HuH-7.5 (cell line): Measurements from ENCODE around the gene ATP6V0E1.

Source experiments
- DNase-seq: peaks from one replicate; pipeline ENCODE4 v3.0.0; 2011; ENCODE audit warnings: low spot score

The ATP6V0E1 gene

DNA sequence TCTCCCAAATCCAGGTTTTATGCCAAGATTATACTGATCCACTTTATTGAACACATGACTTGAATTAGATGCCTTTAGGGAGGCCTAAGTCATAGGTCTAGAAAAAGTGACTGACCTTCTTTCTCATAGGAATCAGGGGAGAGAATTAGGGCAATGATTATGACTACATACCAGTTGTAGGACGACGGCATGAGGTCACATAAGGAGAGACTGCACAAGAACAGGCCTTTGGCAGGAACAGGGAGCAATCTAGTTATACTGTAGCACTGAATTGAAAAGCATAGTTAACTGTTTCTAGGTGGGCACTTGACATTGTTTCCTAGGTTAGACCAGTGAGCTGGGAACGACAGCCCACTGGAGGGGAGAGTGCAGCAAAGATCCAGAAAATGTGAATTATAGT, 95.3 kb downstream of the ATP6V0E1 start:
- no peak for DNase-seq
